ENCODE measurements around the gene PRDM11.

PRDM11 gene

DNA sequence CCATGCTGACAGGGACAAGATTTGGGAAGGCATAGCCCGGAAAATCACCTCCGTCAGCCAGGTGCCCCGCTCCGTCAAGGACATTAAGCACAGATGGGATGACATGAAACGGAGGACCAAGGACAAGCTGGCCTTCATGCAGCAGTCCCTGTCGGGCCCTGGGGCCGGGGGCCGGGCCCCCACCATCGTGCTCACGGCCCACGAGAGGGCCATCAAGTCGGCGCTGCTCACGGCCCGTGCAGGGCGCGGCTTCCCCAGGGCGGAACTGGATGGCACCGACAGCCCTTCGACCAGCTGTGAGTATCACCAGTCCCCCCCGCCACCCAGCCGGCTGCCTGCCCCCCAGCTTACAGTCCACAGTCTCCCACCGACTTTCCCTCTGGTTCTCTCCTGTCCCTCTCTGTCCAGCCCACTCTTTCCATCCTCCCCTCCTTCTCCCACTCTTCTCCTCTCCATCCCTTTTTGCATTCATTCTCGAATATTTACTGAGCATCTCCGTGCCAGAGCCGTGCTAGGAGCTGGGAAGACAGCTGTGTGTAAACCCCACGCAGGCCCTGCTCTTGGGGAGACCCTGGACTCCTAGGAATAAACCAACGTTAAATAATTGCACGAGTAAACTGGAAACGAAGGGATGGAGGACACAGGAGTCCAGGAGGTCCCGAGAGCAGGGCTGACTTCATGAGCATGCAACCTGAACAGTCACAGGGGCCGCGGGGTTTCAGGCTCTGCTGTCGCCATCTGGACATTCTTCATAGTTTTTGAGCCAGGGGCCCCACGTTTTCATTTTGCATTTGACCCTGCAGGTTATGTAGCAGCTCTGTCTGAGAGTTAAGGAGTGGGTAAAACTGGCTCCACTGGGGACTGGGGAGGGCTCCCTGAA is 62.8 kb downstream of the PRDM11 start:
- in situ Hi-C loops (cut with MboI; ENCODE audit: low sequenced_read_pairs, unreplicated experiment) = no loop called here
- TF ChIP-seq, protein P1, sequence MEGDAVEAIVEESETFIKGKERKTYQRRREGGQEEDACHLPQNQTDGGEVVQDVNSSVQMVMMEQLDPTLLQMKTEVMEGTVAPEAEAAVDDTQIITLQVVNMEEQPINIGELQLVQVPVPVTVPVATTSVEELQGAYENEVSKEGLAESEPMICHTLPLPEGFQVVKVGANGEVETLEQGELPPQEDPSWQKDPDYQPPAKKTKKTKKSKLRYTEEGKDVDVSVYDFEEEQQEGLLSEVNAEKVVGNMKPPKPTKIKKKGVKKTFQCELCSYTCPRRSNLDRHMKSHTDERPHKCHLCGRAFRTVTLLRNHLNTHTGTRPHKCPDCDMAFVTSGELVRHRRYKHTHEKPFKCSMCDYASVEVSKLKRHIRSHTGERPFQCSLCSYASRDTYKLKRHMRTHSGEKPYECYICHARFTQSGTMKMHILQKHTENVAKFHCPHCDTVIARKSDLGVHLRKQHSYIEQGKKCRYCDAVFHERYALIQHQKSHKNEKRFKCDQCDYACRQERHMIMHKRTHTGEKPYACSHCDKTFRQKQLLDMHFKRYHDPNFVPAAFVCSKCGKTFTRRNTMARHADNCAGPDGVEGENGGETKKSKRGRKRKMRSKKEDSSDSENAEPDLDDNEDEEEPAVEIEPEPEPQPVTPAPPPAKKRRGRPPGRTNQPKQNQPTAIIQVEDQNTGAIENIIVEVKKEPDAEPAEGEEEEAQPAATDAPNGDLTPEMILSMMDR (IDR thresholded peaks at IDR 0.05; ENCODE audit: borderline replicate concordance, control extremely low read depth, extremely low read depth, insufficient read depth, missing control alignments) = no peak
- DNase-seq (ENCODE audit: low spot score) = no peak

DNA sequence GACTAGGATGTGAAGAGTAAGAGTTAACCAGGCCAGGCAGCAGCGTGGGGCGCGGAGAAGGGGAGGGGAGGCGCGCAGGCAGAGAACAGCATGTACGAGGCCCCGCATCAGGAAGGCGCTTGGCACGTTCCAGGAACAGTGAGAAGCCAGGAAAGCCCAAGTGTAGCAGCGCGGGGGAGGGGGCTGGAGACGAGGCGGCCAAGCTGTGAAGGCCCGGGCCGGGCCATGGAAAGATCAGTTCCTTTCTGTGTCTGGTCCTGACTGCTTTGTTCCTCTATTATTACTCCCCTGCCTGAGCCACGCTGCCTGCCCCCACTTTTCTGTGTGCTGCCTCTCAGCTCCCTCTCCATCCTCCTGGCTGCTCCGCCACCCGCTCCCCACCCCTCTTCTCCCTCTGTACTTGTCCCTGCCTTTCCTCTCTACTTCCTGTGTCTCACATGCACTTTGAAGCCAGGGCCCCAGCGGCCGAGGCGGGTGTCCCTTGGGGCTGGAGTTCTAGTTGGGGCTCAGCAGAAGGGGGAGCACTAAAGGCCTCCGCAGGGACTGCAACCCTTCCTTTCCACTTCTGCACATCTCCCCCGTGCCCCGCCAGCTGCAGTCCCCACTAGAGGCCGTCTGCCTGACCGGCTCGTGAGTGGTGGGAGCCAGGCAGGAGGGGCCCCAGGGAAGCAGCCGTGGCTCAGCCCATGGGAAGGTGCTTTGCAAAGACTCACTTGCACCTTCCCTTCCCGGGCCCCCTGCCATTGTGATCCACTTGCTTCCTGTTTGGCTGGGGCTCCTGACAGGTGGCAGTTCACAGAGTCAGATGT is 63.7 kb downstream of the PRDM11 start:
- in situ Hi-C loops (cut with MboI; ENCODE audit: low sequenced_read_pairs, unreplicated experiment) = no loop called here
- peak; percentile 59 for DNase-seq (ENCODE audit: low spot score)
- TF ChIP-seq, protein P1 (IDR thresholded peaks at IDR 0.05; ENCODE audit: borderline replicate concordance, control extremely low read depth, extremely low read depth, insufficient read depth, missing control alignments) = no peak

DNA sequence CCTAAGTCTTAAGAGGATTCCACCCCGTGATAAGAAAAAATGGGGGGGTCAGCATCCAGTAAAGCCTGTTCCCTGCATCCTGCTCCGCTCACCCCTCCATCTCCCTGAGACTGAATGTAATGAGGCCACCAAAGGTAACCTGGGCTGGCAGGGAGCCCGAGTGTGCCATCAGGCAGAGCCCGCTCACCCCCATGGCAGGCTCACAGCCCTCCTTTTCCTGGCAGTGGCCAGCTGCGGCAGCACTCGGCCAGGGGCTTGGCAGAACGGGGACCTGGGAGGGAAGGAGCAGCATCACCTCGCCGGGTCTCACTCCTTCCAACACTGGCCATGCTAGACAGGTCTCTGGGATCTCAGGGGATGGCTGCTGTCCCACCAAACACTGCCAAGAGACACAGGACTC is 64.4 kb downstream of the PRDM11 start:
- no peak for DNase-seq (ENCODE audit: low spot score)
- in situ Hi-C loops (cut with MboI; ENCODE audit: low sequenced_read_pairs, unreplicated experiment) = no loop called here

DNA sequence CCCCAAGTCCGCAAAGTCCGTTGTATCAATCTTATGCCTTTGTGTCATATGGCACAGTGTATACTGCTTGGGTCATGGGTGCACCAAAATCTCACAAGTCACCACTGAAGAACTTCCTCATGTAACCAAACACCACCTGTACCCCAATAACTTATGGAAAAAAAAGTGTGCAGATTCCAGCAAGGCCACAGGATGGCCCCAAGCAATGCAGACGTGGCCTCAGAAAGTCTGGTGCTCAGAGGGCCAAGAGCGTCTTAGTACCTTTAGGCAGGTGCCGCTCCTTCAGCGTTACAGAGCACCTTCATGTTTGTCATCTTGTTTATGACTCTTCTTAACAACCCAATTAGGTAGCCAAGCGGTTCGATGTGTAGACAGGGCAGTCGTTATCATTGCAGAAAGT is 65.3 kb downstream of the PRDM11 start:
- no peak for DNase-seq (ENCODE audit: low spot score)
- TF ChIP-seq, protein P1 (IDR thresholded peaks at IDR 0.05; ENCODE audit: borderline replicate concordance, control extremely low read depth, extremely low read depth, insufficient read depth, missing control alignments) = no peak
- in situ Hi-C loops (cut with MboI; ENCODE audit: low sequenced_read_pairs, unreplicated experiment) = no loop called here

More for the DNA sequence above, 64.4 kb downstream of the PRDM11 start:
- TF ChIP-seq, protein P1 (IDR thresholded peaks at IDR 0.05; ENCODE audit: borderline replicate concordance, control extremely low read depth, extremely low read depth, insufficient read depth, missing control alignments) = no peak

DNA sequence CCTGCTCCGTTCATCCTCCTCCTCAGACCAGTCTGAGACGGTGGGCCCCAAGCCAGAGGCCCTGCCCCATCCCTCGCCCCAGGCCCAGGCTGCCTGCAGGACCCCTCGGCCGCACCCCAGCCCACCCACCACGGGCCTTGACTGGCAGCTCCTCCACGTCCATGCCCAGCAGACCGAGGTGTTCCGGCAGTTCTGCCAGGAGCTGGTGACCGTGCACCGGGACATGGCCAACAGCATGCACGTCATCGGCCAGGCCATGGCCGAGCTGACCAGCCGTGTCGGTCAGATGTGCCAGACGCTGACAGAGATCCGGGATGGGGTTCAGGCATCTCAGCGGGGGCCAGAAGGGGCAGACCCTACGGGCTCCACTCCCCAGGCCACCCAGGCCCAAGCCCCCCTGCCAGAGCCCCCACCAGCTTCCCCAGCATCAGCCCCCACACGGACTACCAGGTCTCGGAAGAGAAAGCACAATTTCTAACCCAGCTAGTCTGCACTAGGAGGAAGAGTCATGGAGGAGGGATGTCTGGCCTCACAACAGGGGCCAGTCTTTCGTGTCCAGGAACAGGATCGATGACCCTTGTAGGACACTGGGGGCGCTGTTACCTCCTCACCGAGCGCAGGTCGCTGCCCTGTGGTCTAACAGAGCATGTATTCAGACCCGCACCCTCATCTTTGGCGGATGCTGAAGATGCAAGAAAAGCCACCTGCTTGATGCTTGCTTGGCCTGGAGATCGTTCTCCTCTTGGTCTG is 66.3 kb downstream of the PRDM11 start:
- in situ Hi-C loops (cut with MboI; ENCODE audit: low sequenced_read_pairs, unreplicated experiment) = no loop called here
- TF ChIP-seq, protein P1 (IDR thresholded peaks at IDR 0.05; ENCODE audit: borderline replicate concordance, control extremely low read depth, extremely low read depth, insufficient read depth, missing control alignments) = no peak
- DNase-seq (ENCODE audit: low spot score) = no peak

DNA sequence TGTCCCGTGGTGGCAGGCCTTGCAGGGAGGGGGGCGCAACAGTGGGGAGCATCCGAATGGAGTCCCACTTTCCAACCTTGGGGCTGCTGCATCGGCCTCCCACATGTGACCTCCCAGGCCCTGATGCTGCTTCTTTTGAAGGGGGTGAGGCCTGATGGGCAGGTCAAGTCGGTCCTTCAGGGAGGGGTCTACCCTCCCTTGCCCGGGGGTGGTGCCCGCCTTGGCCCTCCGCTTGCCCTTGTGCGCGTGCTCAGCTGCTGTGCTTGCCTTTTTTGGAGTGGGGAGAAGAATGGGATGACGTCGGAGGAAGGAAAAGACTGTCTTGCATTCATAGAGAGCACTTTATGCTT is 66.9 kb downstream of the PRDM11 start:
- TF ChIP-seq, protein P1 (IDR thresholded peaks at IDR 0.05; ENCODE audit: borderline replicate concordance, control extremely low read depth, extremely low read depth, insufficient read depth, missing control alignments) = no peak
- DNase-seq (ENCODE audit: low spot score) = no peak
- in situ Hi-C loops (cut with MboI; ENCODE audit: low sequenced_read_pairs, unreplicated experiment) = no loop called here
